Measurements from ENCODE around the gene SGIP1. TPM values are rescaled to one million over a fixed set of nuclear protein-coding genes. Genes with fewer than 3 reads are reported as not detected.
"Not testable (repeated sequence)": the region's sequence is repeated elsewhere in the genome, so short reads cannot be mapped to it uniquely, and the experiment has no call there.

SGIP1 gene
- total and polyA plus RNA-seq, 8 donors = 6.8 to 16.6 (median 8.6) TPM

DNA sequence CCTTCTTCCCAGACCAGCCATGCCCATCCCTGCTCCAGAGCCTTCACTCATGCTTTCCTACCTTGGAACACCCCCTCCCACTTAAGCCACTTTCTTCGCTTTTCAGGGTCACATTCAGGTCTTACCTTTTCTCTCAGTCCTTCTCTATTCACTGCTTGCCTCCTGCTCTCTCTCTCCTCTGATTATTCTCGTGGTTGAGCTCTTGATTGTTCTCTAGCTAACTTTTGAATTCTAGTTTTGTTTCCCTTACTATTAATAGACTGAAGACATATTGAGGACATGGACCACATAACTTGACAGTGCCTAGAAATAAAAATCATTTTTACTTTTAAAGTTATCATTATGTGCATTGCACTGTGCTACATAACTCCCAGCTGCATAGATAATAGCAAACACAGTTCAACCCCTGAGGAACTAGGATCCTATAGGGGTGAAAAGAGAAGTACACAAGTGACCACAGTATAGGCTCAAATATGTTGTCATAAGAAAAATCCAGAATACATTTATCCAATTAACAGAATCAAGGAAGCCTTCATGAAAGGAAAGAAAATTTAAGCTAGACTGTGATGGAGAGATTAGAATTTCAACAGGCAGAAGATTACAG, 245.6 kb downstream of the SGIP1 start:
- no peaks in the 10 kb centered on the region for H3K27me3 ChIP-seq
- intact Hi-C loops (cut with DNase I) = no loop called here
- ATAC-seq (no peak), DNase-seq (no peak)
- H3K27ac ChIP-seq = no peak overlapping the region
- no peaks in the 10 kb centered on the region for H3K36me3 ChIP-seq
- TF ChIP-seq, protein P1, sequence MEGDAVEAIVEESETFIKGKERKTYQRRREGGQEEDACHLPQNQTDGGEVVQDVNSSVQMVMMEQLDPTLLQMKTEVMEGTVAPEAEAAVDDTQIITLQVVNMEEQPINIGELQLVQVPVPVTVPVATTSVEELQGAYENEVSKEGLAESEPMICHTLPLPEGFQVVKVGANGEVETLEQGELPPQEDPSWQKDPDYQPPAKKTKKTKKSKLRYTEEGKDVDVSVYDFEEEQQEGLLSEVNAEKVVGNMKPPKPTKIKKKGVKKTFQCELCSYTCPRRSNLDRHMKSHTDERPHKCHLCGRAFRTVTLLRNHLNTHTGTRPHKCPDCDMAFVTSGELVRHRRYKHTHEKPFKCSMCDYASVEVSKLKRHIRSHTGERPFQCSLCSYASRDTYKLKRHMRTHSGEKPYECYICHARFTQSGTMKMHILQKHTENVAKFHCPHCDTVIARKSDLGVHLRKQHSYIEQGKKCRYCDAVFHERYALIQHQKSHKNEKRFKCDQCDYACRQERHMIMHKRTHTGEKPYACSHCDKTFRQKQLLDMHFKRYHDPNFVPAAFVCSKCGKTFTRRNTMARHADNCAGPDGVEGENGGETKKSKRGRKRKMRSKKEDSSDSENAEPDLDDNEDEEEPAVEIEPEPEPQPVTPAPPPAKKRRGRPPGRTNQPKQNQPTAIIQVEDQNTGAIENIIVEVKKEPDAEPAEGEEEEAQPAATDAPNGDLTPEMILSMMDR (IDR thresholded peaks at IDR 0.05) = no peak
- H3K9me3 ChIP-seq = no peaks in the 10 kb centered on the region
- H3K4me3 ChIP-seq = no peak overlapping the region
- no peaks in the 10 kb centered on the region for H3K4me1 ChIP-seq

DNA sequence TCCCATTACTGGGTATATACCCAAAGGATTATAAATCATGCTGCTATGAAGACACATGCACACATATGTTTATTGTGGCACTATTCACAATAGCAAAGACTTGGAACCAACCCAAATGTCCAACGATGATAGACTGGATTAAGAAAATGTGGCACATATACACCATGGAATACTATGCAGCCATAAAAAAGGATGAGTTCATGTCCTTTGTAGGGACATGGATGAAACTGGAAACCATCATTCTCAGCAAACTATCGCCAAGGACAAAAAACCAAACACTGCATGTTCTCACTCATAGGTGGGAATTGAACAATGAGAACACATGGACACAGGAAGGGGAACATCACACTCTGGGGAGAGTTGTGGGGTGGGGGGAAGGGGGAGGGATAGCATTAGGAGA, 251.8 kb downstream of the SGIP1 start:
- not testable (repeated sequence) for ATAC-seq, H3K27me3 ChIP-seq, H3K9me3 ChIP-seq

GRCh38 chr1:66787641-66788040, 253.7 kb downstream of the SGIP1 start:
- Histone ChIP-seq H3K27ac (no peak overlapping the region), H3K4me1 (no peaks in the 10 kb centered on the region), H3K9me3 (no peaks in the 10 kb centered on the region), H3K4me3 (no peak overlapping the region), H3K36me3 (no peaks in the 10 kb centered on the region), H3K27me3 (no peaks in the 10 kb centered on the region)
- intact Hi-C loops (cut with DNase I) = no loop called here
- no peak for ATAC-seq
- no peak for DNase-seq
- TF ChIP-seq, protein P1 (IDR thresholded peaks at IDR 0.05) = no peak

More for the DNA sequence above, 251.8 kb downstream of the SGIP1 start:
- H3K4me1 ChIP-seq; intact Hi-C loops (cut with DNase I); H3K36me3 ChIP-seq; DNase-seq; H3K27ac ChIP-seq; H3K4me3 ChIP-seq: not testable (repeated sequence)

DNA sequence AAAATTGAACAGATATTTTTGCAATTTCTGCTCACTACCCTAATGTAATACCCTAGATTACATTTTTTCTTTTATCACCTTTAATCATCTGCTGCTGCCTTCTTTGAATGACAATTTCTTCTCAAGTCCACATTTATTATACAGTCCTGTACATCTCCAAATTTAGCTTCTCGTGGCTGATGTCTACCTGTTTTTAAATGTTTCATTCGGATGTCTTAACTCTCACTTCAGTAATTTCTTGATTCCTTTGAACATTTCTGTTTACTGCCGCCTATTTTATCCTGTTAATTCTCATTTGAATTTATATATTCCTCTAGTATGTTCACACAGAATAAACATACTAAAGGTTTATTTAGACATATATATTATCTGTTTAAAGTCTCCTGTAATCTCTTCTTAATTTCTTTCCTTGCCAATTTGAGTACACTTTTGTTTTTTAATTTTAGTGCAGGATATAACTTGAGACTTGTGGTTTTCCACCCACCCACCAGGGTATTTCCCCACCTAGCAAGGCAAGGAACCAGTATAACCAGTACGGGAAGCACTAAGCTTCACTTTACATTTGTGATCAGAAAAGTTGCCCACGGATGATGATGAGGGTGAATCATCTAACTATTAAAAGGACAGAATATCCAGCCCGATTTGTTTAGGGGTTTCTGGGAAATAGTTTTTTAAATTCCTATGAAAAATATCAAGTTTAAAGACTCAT, 254.4 kb downstream of the SGIP1 start:
- Histone ChIP-seq H3K36me3 (no peaks in the 10 kb centered on the region), H3K27ac (no peak overlapping the region), H3K4me1 (no peaks in the 10 kb centered on the region), H3K9me3 (no peaks in the 10 kb centered on the region), H3K27me3 (no peaks in the 10 kb centered on the region), H3K4me3 (no peak overlapping the region)
- intact Hi-C loops (cut with DNase I) = no loop called here
- ATAC-seq = no peak
- TF ChIP-seq, protein P1 (IDR thresholded peaks at IDR 0.05) = no peak
- DNase-seq = no peak

DNA sequence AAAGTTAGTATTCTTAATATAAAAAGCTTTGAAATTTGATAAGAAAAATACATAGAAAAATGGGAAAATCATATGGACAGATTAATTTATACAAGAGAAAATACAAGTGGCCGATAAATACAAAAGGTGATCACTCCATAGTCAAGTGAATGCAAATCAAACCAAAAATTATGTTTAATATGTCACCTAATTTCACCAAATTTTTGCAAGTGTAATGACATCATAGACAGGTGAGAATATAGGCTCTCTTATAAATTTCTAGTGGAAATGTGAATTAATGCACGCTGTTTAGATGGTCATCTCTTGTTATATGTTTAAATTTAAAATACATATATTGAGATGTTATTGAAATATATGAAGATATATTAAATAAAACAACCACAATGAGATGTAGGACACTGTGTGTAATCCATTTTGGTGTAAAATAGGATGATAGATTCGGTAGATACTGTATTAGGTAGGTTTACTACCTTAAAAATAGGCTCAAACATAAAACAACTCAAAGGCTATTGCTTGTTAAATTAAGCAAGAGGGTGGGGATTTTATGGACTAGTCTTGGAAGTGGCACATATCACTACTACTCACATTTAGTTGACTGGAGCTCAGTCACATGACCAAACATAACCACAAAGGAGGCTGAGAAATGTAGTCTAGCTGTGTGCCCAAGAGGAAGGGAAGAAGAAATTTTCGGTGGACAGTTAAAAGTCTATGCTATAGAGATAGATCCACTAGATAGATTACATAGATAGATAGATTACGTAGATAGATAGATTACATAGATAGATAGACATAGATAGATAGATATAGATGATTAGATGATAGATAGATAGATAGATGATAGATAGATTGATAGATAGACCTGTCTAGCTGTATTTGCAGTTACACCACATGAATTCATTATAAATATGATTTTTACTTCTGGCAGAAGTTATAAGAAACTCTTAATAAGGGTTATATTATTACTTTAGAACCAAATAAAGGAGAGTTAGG, 258.0 kb downstream of the SGIP1 start:
- no peak for ATAC-seq
- Histone ChIP-seq H3K27me3 (no peaks in the 10 kb centered on the region), H3K27ac (no peak overlapping the region), H3K4me3 (no peak overlapping the region), H3K4me1 (no peaks in the 10 kb centered on the region), H3K36me3 (no peaks in the 10 kb centered on the region), H3K9me3 (no peaks in the 10 kb centered on the region)
- no peak for DNase-seq
- intact Hi-C loops (cut with DNase I) = no loop called here
- TF ChIP-seq, protein P1 (IDR thresholded peaks at IDR 0.05) = no peak

GRCh38 chr1:66795839-66796238, 261.9 kb downstream of the SGIP1 start:
- H3K4me1 ChIP-seq; H3K27me3 ChIP-seq; H3K4me3 ChIP-seq; H3K36me3 ChIP-seq; DNase-seq; H3K9me3 ChIP-seq; ATAC-seq; intact Hi-C loops (cut with DNase I); H3K27ac ChIP-seq: not testable (repeated sequence)
